ENCODE results near the gene RABEP1. TPM values are rescaled to one million over a fixed set of nuclear protein-coding genes. Genes with fewer than 3 reads are reported as not detected.

Gene RABEP1
- polyA plus RNA-seq, 1 of the 3 experiments (the other 2 are of a cell fraction): 9.7 TPM

Other genes with a start within 250 kb of the RABEP1 start
- gene SLC52A1, start 246.9 kb upstream of the RABEP1 start, polyA plus RNA-seq (2012; rRNA removed): 0.49 and 0.55 TPM in 2 replicates
- gene ZFP3, start 203.8 kb upstream of the RABEP1 start, polyA plus RNA-seq (2012; rRNA removed): 1.5 and 2.3 TPM in 2 replicates
- 3.4 and 3.6 TPM in 2 replicates for gene ZNF232, start 170.4 kb upstream of the RABEP1 start, polyA plus RNA-seq (2012; rRNA removed)
- not detected in 2 replicates for gene USP6, start 166.3 kb upstream of the RABEP1 start, polyA plus RNA-seq (2012; rRNA removed)
- 2.8 and 4.8 TPM in 2 replicates for gene ZNF594, start 90.4 kb upstream of the RABEP1 start, polyA plus RNA-seq (2012; rRNA removed)
- not detected in 2 replicates for gene SCIMP, start 47.4 kb upstream of the RABEP1 start, polyA plus RNA-seq (2012; rRNA removed)
- gene NUP88, start 137.4 kb downstream of the RABEP1 start, polyA plus RNA-seq (2012; rRNA removed): 54.1 and 62.4 TPM in 2 replicates
- 75.5 and 89.6 TPM in 2 replicates for gene RPAIN, start 137.9 kb downstream of the RABEP1 start, polyA plus RNA-seq (2012; rRNA removed)
- 269 and 277 TPM in 2 replicates for gene C1QBP, start 156.9 kb downstream of the RABEP1 start, polyA plus RNA-seq (2012; rRNA removed)
- 12.9 and 15.5 TPM in 2 replicates for gene DHX33, start 186.7 kb downstream of the RABEP1 start, polyA plus RNA-seq (2012; rRNA removed)
- gene DERL2, start 203.9 kb downstream of the RABEP1 start, polyA plus RNA-seq (2012; rRNA removed): 42.5 and 58.8 TPM in 2 replicates
- 9.3 and 12.4 TPM in 2 replicates for gene MIS12, start 204.3 kb downstream of the RABEP1 start, polyA plus RNA-seq (2012; rRNA removed)